H1 (cell line): ENCODE data around the gene CLDND1. TPM values are rescaled to one million over a fixed set of nuclear protein-coding genes. Genes with fewer than 3 reads are reported as not detected.
A peak's percentile ranks its signal among the peaks of the same experiment; 100 is the strongest.

Source experiments
- CTCF ChIA-PET: fragments of 300-600 bp; sonication (Branson Sonifier 250); formaldehyde crosslinking; loops from one replicate; lab custom pipeline; 2021; ENCODE audit not compliant: partially characterized antibody; lab: Charles Lee
- POLR2A ChIA-PET: fragments of 300-600 bp; sonication (Branson Sonifier 250); formaldehyde crosslinking; loops from one replicate; lab custom pipeline; 2021; ENCODE audit warnings: inconsistent platforms; ENCODE audit not compliant: partially characterized antibody; lab: Charles Lee
- DNase-seq, 2 experiments: peaks; one replicate each; pipeline versions ENCODE4 v3.0.0 to v3.0.0-alpha.2; 2010 to 2022; ENCODE audit warnings: low spot score in 2 of 2, low read depth in 1 of 2, mixed read lengths in 1 of 2
- FAIRE-seq: peaks from 2 replicates; lab custom pipeline; 2011; peaks lifted over from hg19 to GRCh38; lab: Jason Lieb, UNC
- H2AFZ ChIP-seq: 2 replicates; pipeline ENCODE4 v1.8.1; 2012; ENCODE audit warnings: low read length, inconsistent platforms
- H2AK5ac ChIP-seq: 2 replicates; pipeline ENCODE4 v1.6.1; 2013; ENCODE audit warnings: low read depth, low read length
- H2BK120ac ChIP-seq: replicated peaks from 2 replicates; pipeline ENCODE3; 2013; ENCODE audit warnings: low read depth, low read length, inconsistent platforms
- H2BK12ac ChIP-seq: 2 replicates; pipeline ENCODE4 v1.6.1; 2013; ENCODE audit warnings: low read depth, low read length
- H2BK15ac ChIP-seq: 2 replicates; pipeline ENCODE4 v1.6.1; 2013; ENCODE audit warnings: low read length
- H2BK20ac ChIP-seq: 2 replicates; pipeline ENCODE4 v1.6.1; 2013; ENCODE audit warnings: low read length
- H2BK5ac ChIP-seq: 2 replicates; pipeline ENCODE4 v1.6.1; 2013; ENCODE audit warnings: low read depth, low read length
- H3K14ac ChIP-seq: 2 replicates; pipeline ENCODE4 v1.6.1; 2013; ENCODE audit warnings: inconsistent platforms; ENCODE audit not compliant: insufficient read length
- H3K18ac ChIP-seq: 2 replicates; pipeline ENCODE4 v1.6.1; 2013; ENCODE audit warnings: low read length; ENCODE audit errors: extremely low read depth
- H3K23ac ChIP-seq: 2 replicates; pipeline ENCODE4 v1.6.1; 2013; ENCODE audit warnings: inconsistent platforms; ENCODE audit not compliant: insufficient read length
- H3K23me2 ChIP-seq: 2 replicates; pipeline ENCODE4 v1.6.1; 2013; ENCODE audit warnings: low read depth, low read length
- H3K27ac ChIP-seq: 2 replicates; pipeline ENCODE4 v1.6.1; 2011; ENCODE audit warnings: low read depth, low read length, inconsistent platforms
- H3K27me3 ChIP-seq, 4 experiments: replicated peaks in 1 of 4; 1 replicate in 1 of 4; 2 replicates in 3 of 4; pipeline versions ENCODE4 v1.6.1 to v1.8.1; 2011 to 2013; ENCODE audit warnings: low read length in 3 of 4, mild to moderate bottlenecking in 3 of 4, inconsistent platforms in 2 of 4, mixed read lengths in 2 of 4, moderate library complexity in 1 of 4; ENCODE audit not compliant: control insufficient read depth in 3 of 4, insufficient read depth in 3 of 4; ENCODE audit errors: extremely low read depth in 1 of 4
- H3K36me3 ChIP-seq, 4 experiments: 2 replicates each; pipeline versions ENCODE4 v1.6.1 to v1.8.1; 2011 to 2013; ENCODE audit warnings: mild to moderate bottlenecking in 4 of 4, low read length in 3 of 4, moderate library complexity in 2 of 4, control low read depth in 1 of 4, inconsistent platforms in 1 of 4; ENCODE audit not compliant: insufficient read depth in 4 of 4, control insufficient read depth in 2 of 4
- H3K4ac ChIP-seq: replicated peaks from 2 replicates; pipeline ENCODE3; 2013; ENCODE audit warnings: low read length, low read depth, mixed read lengths, inconsistent platforms; ENCODE audit not compliant: insufficient read length
- H3K4me1 ChIP-seq, 4 experiments: replicated peaks in 1 of 4; 1 replicate in 1 of 4; 2 replicates in 3 of 4; pipeline versions ENCODE4 v1.6.1 to v1.8.1; 2011 to 2013; ENCODE audit warnings: low read length in 3 of 4, inconsistent platforms in 2 of 4, mixed read lengths in 1 of 4; ENCODE audit not compliant: insufficient read depth in 4 of 4, control insufficient read depth in 3 of 4
- H3K4me2 ChIP-seq, 2 experiments: 2 replicates each; pipeline versions ENCODE4 v1.6.1 to v1.8.1; 2011 to 2013; ENCODE audit warnings: low read depth in 2 of 2, low read length in 2 of 2, control low read depth in 1 of 2, inconsistent platforms in 1 of 2, mild to moderate bottlenecking in 1 of 2; ENCODE audit not compliant: insufficient read depth in 1 of 2
- H3K4me3 ChIP-seq, 4 experiments: fragments of 200-600, 300-600 bp in 1 of 4; sonication (generic), shearing (Covaris generic), sonication (Bioruptor Twin) in 1 of 4; 2 replicates each; pipeline versions ENCODE4 v1.5.1 to v1.8.1; 2011 to 2016; ENCODE audit warnings: low read length in 4 of 4, low read depth in 3 of 4, control low read depth in 2 of 4, inconsistent platforms in 2 of 4, mild to moderate bottlenecking in 2 of 4, mixed read lengths in 1 of 4, moderate library complexity in 1 of 4; ENCODE audit not compliant: insufficient read depth in 2 of 4; ENCODE audit errors: extremely low read depth in 1 of 4
- H3K56ac ChIP-seq: replicated peaks from 2 replicates; pipeline ENCODE3; 2013; ENCODE audit warnings: low read depth, mild to moderate bottlenecking, mixed read lengths, low read length, inconsistent platforms; ENCODE audit not compliant: insufficient read length
- H3K79me1 ChIP-seq: 2 replicates; pipeline ENCODE4 v1.6.1; 2013; ENCODE audit warnings: low read depth, low read length, control low read depth
- H3K79me2 ChIP-seq, 2 experiments: 2 replicates each; pipeline versions ENCODE4 v1.6.1 to v1.8.1; 2012 to 2013; ENCODE audit warnings: low read length in 2 of 2, mild to moderate bottlenecking in 2 of 2, inconsistent platforms in 1 of 2; ENCODE audit not compliant: insufficient read depth in 2 of 2, control insufficient read depth in 1 of 2
- H3K9ac ChIP-seq, 4 experiments: replicated peaks in 1 of 4; 1 replicate in 1 of 4; 2 replicates in 3 of 4; pipeline versions ENCODE4 v1.6.1 to v1.8.1; 2011 to 2013; ENCODE audit warnings: low read depth in 3 of 4, low read length in 3 of 4, control low read depth in 2 of 4, mild to moderate bottlenecking in 2 of 4, moderate library complexity in 2 of 4, inconsistent platforms in 1 of 4; ENCODE audit errors: extremely low read depth in 1 of 4
- H3K9me3 ChIP-seq, 2 experiments: 2 replicates each; pipeline versions ENCODE4 v1.6.1 to v1.8.1; 2012 to 2013; ENCODE audit warnings: mild to moderate bottlenecking in 2 of 2, moderate library complexity in 2 of 2, control low read depth in 1 of 2, inconsistent platforms in 1 of 2, low read depth in 1 of 2, low read length in 1 of 2, mixed read lengths in 1 of 2; ENCODE audit not compliant: insufficient read depth in 2 of 2
- H4K20me1 ChIP-seq, 2 experiments: replicated peaks in 1 of 2; 2 replicates each; pipeline versions ENCODE3 to v1.8.1; 2011 to 2013; ENCODE audit warnings: inconsistent platforms in 2 of 2, low read length in 2 of 2, mild to moderate bottlenecking in 1 of 2; ENCODE audit not compliant: insufficient read depth in 2 of 2, control insufficient read depth in 1 of 2
- H4K5ac ChIP-seq: 2 replicates; pipeline ENCODE4 v1.6.1; 2013; ENCODE audit warnings: low read length, low read depth, mixed read lengths, inconsistent platforms; ENCODE audit not compliant: insufficient read length
- H4K8ac ChIP-seq: 2 replicates; pipeline ENCODE4 v1.8.0; 2013; ENCODE audit warnings: mild to moderate bottlenecking, moderate library complexity, low read length, inconsistent platforms; ENCODE audit not compliant: insufficient read depth; ENCODE audit errors: extremely low read depth
- H4K91ac ChIP-seq: replicated peaks from 2 replicates; pipeline ENCODE3; 2013; ENCODE audit warnings: low read length, mixed read lengths, inconsistent platforms; ENCODE audit not compliant: insufficient read length
- BACH1 ChIP-seq: IDR thresholded peaks from 2 replicates; pipeline ENCODE4 v1.6.1; 2012; ENCODE audit warnings: low read length, improper control_type of control experiment
- CHD1 ChIP-seq: IDR thresholded peaks from 2 replicates; pipeline ENCODE4 v1.6.1; 2012; ENCODE audit warnings: low read depth, low read length, improper control_type of control experiment
- EGR1 ChIP-seq: IDR thresholded peaks from 2 replicates; pipeline ENCODE4 v1.6.1; 2011; ENCODE audit warnings: low read depth, low read length, borderline replicate concordance
- EP300 ChIP-seq, 2 experiments: IDR thresholded peaks; 1 replicate in 1 of 2; 2 replicates in 1 of 2; pipeline ENCODE4 v1.6.1; 2011 to 2012; ENCODE audit warnings: low read depth in 2 of 2, low read length in 2 of 2, mild to moderate bottlenecking in 2 of 2, borderline replicate concordance in 1 of 2, inconsistent platforms in 1 of 2, moderate library complexity in 1 of 2
- HDAC2 ChIP-seq, 2 experiments: fragments of 300-600 bp in 1 of 2; sonication (generic) in 1 of 2; IDR thresholded peaks; 2 replicates each; pipeline ENCODE4 v1.6.1; 2011 to 2012; ENCODE audit warnings: low read depth in 2 of 2, low read length in 2 of 2, mild to moderate bottlenecking in 2 of 2, moderate library complexity in 2 of 2, borderline replicate concordance in 1 of 2, inconsistent platforms in 1 of 2
- JUN ChIP-seq: IDR thresholded peaks from 2 replicates; pipeline ENCODE4 v1.6.1; 2011; ENCODE audit warnings: low read depth, mild to moderate bottlenecking, improper control_type of control experiment, low read length
- KDM5A ChIP-seq: fragments of 200-600 bp; IDR thresholded peaks from 2 replicates; pipeline ENCODE4 v1.7.1; 2012; ENCODE audit warnings: mild to moderate bottlenecking, low read length, inconsistent platforms, mixed read lengths
- MAX ChIP-seq: IDR thresholded peaks from 2 replicates; pipeline ENCODE4 v1.6.1; 2012; ENCODE audit warnings: inconsistent platforms
- NANOG ChIP-seq: IDR thresholded peaks from 2 replicates; pipeline ENCODE4 v1.6.1; 2011; ENCODE audit warnings: low read length, low read depth, mild to moderate bottlenecking, inconsistent platforms; ENCODE audit not compliant: insufficient read depth, poor library complexity, severe bottlenecking
- NRF1 ChIP-seq: IDR thresholded peaks from 2 replicates; pipeline ENCODE4 v1.6.1; 2011; ENCODE audit warnings: mild to moderate bottlenecking, low read depth, low read length, improper control_type of control experiment
- RAD21 ChIP-seq, 2 experiments: IDR thresholded peaks in 1 of 2; conservative IDR thresholded peaks in 1 of 2; 2 replicates each; pipeline ENCODE4 v1.6.1; 2011; ENCODE audit warnings: low read depth in 2 of 2, low read length in 2 of 2, improper control_type of control experiment in 1 of 2, inconsistent platforms in 1 of 2, mild to moderate bottlenecking in 1 of 2, moderate library complexity in 1 of 2
- RXRA ChIP-seq: IDR thresholded peaks from 2 replicates; pipeline ENCODE4 v1.6.1; 2011; ENCODE audit warnings: low read depth, mild to moderate bottlenecking, low read length, moderate library complexity; ENCODE audit not compliant: insufficient read depth
- SP4 ChIP-seq: IDR thresholded peaks from 2 replicates; pipeline ENCODE4 v1.6.1; 2012; ENCODE audit warnings: low read length, inconsistent platforms
- SRF ChIP-seq: IDR thresholded peaks from 2 replicates; pipeline ENCODE4 v1.6.1; 2011; ENCODE audit warnings: mild to moderate bottlenecking, low read depth, low read length, moderate library complexity
- WGBS, 2 experiments: shearing (Covaris generic) in 1 of 2; methylation state at CpG; one replicate each; pipeline versions ENCODE4 v1.1.6 to v1.1.7; 2013 to 2015; ENCODE audit warnings: low lambda C conversion rate in 2 of 2, mixed read lengths in 2 of 2, inconsistent platforms in 1 of 2, low coverage in 1 of 2, missing lambda C conversion rate in 1 of 2; ENCODE audit not compliant: insufficient replicate concordance in 2 of 2, insufficient coverage in 1 of 2, insufficient read length in 1 of 2; ENCODE audit errors: extremely low coverage in 1 of 2, missing lambda C conversion rate in 1 of 2; 5-methylcytosine and 5-hydroxymethylcytosine counted together
- polyA plus RNA-seq, 7 experiments: library from polyadenylated mRNA; depleted of rRNA in 3 of 7; stranded (reverse) in 5 of 7; unstranded in 2 of 7; fragments of >200 nt in 5 of 7; fragments of 200-250 nt in 2 of 7; gene quantifications; 1 replicate in 5 of 7; 2 replicates in 1 of 7; 4 replicates in 1 of 7; pipeline versions ENCODE4 v1.2.1 to v1.2.3, GENCODE V29; 2011 to 2013; ENCODE audit warnings: missing spikeins in 2 of 7, mixed read lengths in 2 of 7
- total RNA-seq: library from RNA; stranded (reverse); fragmentation: NEBNext Ultra II Directional; extraction: Animal tissue kit (Norgen Biotek cat#: 25700); gene quantifications from 2 replicates; pipeline ENCODE4 v1.2.1, GENCODE V29; 2021

The CLDND1 gene
- total and polyA plus RNA-seq, 2 of the 8 experiments (the other 6 are each of a cell fraction or from before 2014, with no cell fraction given) = 68.2 to 152 TPM

- H3K9ac ChIP-seq = no peak overlapping the region
- 96% methylated on average over 5 of the region's 5 CpGs; no CpG with 5 or more reads in 1 of the 2 experiments for WGBS, 2 experiments
- no peak overlapping the region for H3K18ac ChIP-seq
- H3K4me2 ChIP-seq = no peak overlapping the region
- no peaks in the 10 kb centered on the region for H3K36me3 ChIP-seq
- H3K23me2 ChIP-seq = no peaks in the 10 kb centered on the region
- H3K4me1 ChIP-seq = no peaks in the 10 kb centered on the region
- no peak overlapping the region for H3K56ac ChIP-seq
- no peak overlapping the region for H2BK5ac ChIP-seq
- H3K9me3 ChIP-seq = no peaks in the 10 kb centered on the region
- FAIRE-seq (no peak), DNase-seq (no peak)
- H4K20me1 ChIP-seq = no peaks in the 10 kb centered on the region
- no peak overlapping the region for H4K5ac ChIP-seq
- no peak overlapping the region for H2BK120ac ChIP-seq
- H3K4ac ChIP-seq = no peak overlapping the region
- POLR2A ChIA-PET = no interaction called here
- H3K79me1 ChIP-seq = no peaks in the 10 kb centered on the region
- no peak overlapping the region for H3K23ac ChIP-seq
- CTCF ChIA-PET = interaction anchor here (0.6 to 1.3 kb wide), 3 partner anchors 56 to 473 kb away, joined by 3 read pairs; no protein-coding TSS in a partner anchor
- H2AFZ ChIP-seq = 0 out of 2 replicates have a peak overlapping the region, but pooled peaks have one; percentile 2
- no peak overlapping the region for H3K4me3 ChIP-seq
- H3K79me2 ChIP-seq = no peaks in the 10 kb centered on the region
- H2BK20ac ChIP-seq = no peak overlapping the region
- no peak overlapping the region for H4K8ac ChIP-seq
- H2AK5ac ChIP-seq = no peak overlapping the region
- no peak overlapping the region for H4K91ac ChIP-seq
- no peak overlapping the region for H3K14ac ChIP-seq
- H3K27me3 ChIP-seq = peaks cover 0 to 1% (median 0%) of the 10 kb centered on the region in 4 experiments; a peak in 1 of 7 replicates
- H2BK12ac ChIP-seq = no peak overlapping the region
- no peak overlapping the region for H3K27ac ChIP-seq
- H2BK15ac ChIP-seq = no peak overlapping the region
- TF ChIP-seq EP300 (IDR thresholded peaks at IDR 0.05; ENCODE audit: borderline replicate concordance in 1 of 2, low read depth in 2 of 2, low read length in 2 of 2) = no peak
- TF ChIP-seq CHD1 = no peak
- no peak for TF ChIP-seq NANOG
- no peak for TF ChIP-seq KDM5A
- no peak for TF ChIP-seq NRF1
- TF ChIP-seq MAX = no peak
- no peak for TF ChIP-seq RAD21 (IDR thresholded peaks at IDR 0.05 in 1 of 2, conservative IDR thresholded peaks at IDR 0.05 in 1 of 2; ENCODE audit: low read depth in 2 of 2, low read length in 2 of 2)
- no peak for TF ChIP-seq RXRA
- no peak for TF ChIP-seq HDAC2 (IDR thresholded peaks at IDR 0.05; ENCODE audit: borderline replicate concordance in 1 of 2, low read depth in 2 of 2, low read length in 2 of 2)
- no peak for TF ChIP-seq EGR1
- TF ChIP-seq SP4 = no peak
- TF ChIP-seq SRF = no peak
- no peak for TF ChIP-seq BACH1
- TF ChIP-seq JUN = no peak
Measured at GRCh38 chr3:98532275-98532637, 9.6 kb upstream of the CLDND1 start.
